Adrenal gland (tissue), 12 donors: ENCODE data around the gene BAK1. TPM values are rescaled to one million over a fixed set of nuclear protein-coding genes. Genes with fewer than 3 reads are reported as not detected.

Experiments used
- DNase-seq, 7 donors: peaks; one replicate each; pipeline ENCODE4 v3.0.0-alpha.2; 2019 to 2020
- H3K27ac ChIP-seq, 5 donors: fragments of 200-600 bp; sonication (generic) in 4 of 5; 1 replicate in 3 of 5; 2 replicates in 2 of 5; pipeline versions ENCODE4 v1.5.1 to v1.8.0; 2016 to 2020; ENCODE audit warnings: mild to moderate bottlenecking in 1 of 5
- H3K27me3 ChIP-seq: fragments of 200-600 bp; 2 replicates; pipeline ENCODE4 v1.8.0; 2021
- H3K36me3 ChIP-seq, 2 donors: fragments of 200-600 bp; replicated peaks in 1 of 2; 1 replicate in 1 of 2; 2 replicates in 1 of 2; pipeline versions ENCODE4 v1.5.1 to v1.8.0; 2018 to 2022
- H3K4me1 ChIP-seq, 2 donors: fragments of 200-600 bp; replicated peaks in 1 of 2; 1 replicate in 1 of 2; 2 replicates in 1 of 2; pipeline versions ENCODE4 v1.5.1 to v1.8.0; 2018 to 2021
- H3K4me3 ChIP-seq, 4 donors: fragments of 200-600 bp; sonication (generic) in 3 of 4; one replicate each; pipeline ENCODE4 v1.5.1; 2016 to 2018
- H3K9me3 ChIP-seq, 3 donors: fragments of 200-600 bp; sonication (generic) in 1 of 3; replicated peaks in 1 of 3; 1 replicate in 2 of 3; 2 replicates in 1 of 3; pipeline versions ENCODE4 v1.5.1 to v1.8.0; 2016 to 2021
- POLR2A ChIP-seq, 2 donors: fragments of 450-650 bp; IDR thresholded peaks; one replicate each; pipeline ENCODE4 v1.6.1; 2017; ENCODE audit warnings: antibody characterized with exemption in 2 of 2, mild to moderate bottlenecking in 2 of 2, moderate library complexity in 1 of 2
- WGBS, 4 donors: extraction: QIAGEN DNeasy Blood & Tissue Kit in 2 of 4; methylation state at CpG; one replicate each; pipeline versions ENCODE4 v1.1.5 to v1.1.7; 2013 to 2017; 5-methylcytosine and 5-hydroxymethylcytosine counted together
- intact Hi-C, 2 donors: fragments of 100-400 bp; cut with DNase I; formaldehyde crosslinking; loops; one replicate each; pipeline versions ENCODE4 v1.14.1 to v1.15.0; 2022 to 2023
- polyA plus RNA-seq, 3 donors: library from polyadenylated mRNA; stranded (reverse); fragments of 200-250 nt in 2 of 3; fragments of 350-450 nt in 1 of 3; fragmentation: Illumina TruSeq in 1 of 3; extraction: RNeasy Lipid Tissue Mini Kit (QIAGEN cat#74804) in 1 of 3; gene quantifications; one replicate each; pipeline ENCODE4 v1.2.3, GENCODE V29; 2013 to 2014
- total RNA-seq, 9 donors: library from RNA; depleted of rRNA in 4 of 9; stranded (reverse); fragments of >200 nt in 4 of 9; fragments of 120-200 nt in 1 of 9; fragmentation: NEBNext Ultra II Directional in 1 of 9; extraction: Animal tissue kit (Norgen Biotek cat#: 25700) in 1 of 9; gene quantifications; one replicate each; pipeline versions ENCODE4 v1.1.0 to v1.2.4, GENCODE V29; 2013 to 2023
- TF ChIP-seq, protein P1 (sequence below), 6 experiments: fragments of 450-650 bp in 4 of 6; fragments of 200-600 bp in 2 of 6; sonication (generic) in 1 of 6; IDR thresholded peaks; 1 replicate in 5 of 6; 2 replicates in 1 of 6; pipeline versions ENCODE4 v1.5.1 to v1.8.0; 2016 to 2021; ENCODE audit warnings: antibody characterized with exemption in 6 of 6, mild to moderate bottlenecking in 2 of 6, moderate library complexity in 1 of 6
- donor health status: healthy with polysubstance abuse.
- donor health status: Bipolar disorder and iron deficiency.
- donor health status: DM: yes; HTN: yes; CAD: no.
- donor health status: DM: no; HTN: no; CAD: no.
- donor health status: DM: no; HTN: no; CAD: no.
- donor health status: DM: yes; HTN: yes; CAD: no.

BAK1 gene
- total and polyA plus RNA-seq, 12 donors = 9.7 to 51.9 (median 23.3) TPM

DNA sequence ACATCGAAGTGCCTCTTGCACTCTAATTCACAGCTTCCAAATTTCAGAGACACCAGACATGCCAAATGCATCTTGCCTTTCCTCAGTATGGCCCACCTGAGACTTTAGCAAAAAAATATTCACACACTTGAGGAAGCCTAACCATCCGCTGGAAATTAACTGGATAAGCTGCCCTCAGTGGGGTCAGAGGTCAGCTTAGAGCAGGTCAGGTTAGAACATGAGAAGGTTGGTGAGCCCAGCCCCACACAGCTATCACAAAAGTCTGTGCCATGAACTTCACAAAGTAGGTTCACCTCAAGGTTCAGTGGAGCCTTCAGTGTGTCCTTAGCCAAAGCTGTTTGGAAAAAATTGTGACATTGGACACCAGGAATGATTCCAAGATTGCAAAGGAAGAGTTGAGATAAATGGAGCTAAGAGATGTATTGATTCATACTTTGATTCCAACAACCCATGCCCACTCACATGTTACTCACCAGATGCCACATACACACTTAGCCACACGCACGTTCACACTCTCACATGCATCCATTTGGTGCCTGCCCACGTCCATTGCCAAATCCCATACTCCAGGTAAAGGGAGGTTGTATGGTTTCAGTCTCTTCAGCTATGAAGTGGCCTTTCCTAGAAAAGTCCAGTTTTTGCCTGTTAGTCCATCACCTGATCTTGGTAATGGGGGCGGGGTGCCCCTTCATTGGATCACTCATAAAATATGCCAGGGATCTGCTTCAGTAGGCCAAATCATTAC is 11.1 kb downstream of the BAK1 start:
- peak overlapping the region in 1 of 5 donors; percentile 3 for H3K27ac ChIP-seq
- intact Hi-C loops = loop anchor here in 1 of 2 donors (10.0 kb wide), 1 partner anchor 114 kb away; the partner anchor contains the start of gene ZBTB9
- peaks cover 0 to 12% of the 10 kb centered on the region in 2 donors for H3K36me3 ChIP-seq
- WGBS, 4 donors = 93 to 98% (median 95%) methylated on average over 6 of the region's 6 CpGs
- no peak overlapping the region for H3K4me3 ChIP-seq
- no peaks in the 10 kb centered on the region for H3K9me3 ChIP-seq
- no peaks in the 10 kb centered on the region for H3K27me3 ChIP-seq
- TF ChIP-seq, protein P1, sequence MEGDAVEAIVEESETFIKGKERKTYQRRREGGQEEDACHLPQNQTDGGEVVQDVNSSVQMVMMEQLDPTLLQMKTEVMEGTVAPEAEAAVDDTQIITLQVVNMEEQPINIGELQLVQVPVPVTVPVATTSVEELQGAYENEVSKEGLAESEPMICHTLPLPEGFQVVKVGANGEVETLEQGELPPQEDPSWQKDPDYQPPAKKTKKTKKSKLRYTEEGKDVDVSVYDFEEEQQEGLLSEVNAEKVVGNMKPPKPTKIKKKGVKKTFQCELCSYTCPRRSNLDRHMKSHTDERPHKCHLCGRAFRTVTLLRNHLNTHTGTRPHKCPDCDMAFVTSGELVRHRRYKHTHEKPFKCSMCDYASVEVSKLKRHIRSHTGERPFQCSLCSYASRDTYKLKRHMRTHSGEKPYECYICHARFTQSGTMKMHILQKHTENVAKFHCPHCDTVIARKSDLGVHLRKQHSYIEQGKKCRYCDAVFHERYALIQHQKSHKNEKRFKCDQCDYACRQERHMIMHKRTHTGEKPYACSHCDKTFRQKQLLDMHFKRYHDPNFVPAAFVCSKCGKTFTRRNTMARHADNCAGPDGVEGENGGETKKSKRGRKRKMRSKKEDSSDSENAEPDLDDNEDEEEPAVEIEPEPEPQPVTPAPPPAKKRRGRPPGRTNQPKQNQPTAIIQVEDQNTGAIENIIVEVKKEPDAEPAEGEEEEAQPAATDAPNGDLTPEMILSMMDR (IDR thresholded peaks at IDR 0.05) = no peak
- no peak for TF ChIP-seq POLR2A (IDR thresholded peaks at IDR 0.05)
- H3K4me1 ChIP-seq = peaks cover 6 to 7% of the 10 kb centered on the region in 2 donors
- peak in 1 of 7 donors; percentile 25 for DNase-seq

DNA sequence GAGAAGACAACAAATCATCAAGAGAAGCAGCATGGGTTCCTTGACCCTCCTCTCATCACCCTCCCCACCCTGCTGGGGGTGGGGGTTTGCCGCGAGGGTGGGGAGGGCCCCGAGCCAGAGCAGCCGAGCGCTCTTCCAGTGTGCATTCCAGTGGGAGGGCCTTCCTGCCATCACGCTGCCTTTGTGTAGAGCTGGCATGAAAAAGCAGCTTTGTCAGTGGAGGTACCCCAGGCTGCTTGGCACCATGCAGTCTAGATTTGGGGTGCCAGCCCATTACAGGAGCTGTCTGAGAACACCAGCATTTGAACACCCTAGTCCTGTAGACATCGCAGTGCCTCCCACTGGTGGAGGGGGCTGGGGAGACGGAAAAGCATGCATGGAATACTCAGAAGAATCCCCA is 12.2 kb downstream of the BAK1 start:
- Histone ChIP-seq H3K4me1 (peaks cover 6 to 7% of the 10 kb centered on the region in 2 donors), H3K27me3 (no peaks in the 10 kb centered on the region), H3K9me3 (no peaks in the 10 kb centered on the region), H3K4me3 (no peak overlapping the region), H3K27ac (peak overlapping the region in 1 of 5 donors; percentile 73), H3K36me3 (peaks cover 0 to 6% of the 10 kb centered on the region in 2 donors)
- TF ChIP-seq POLR2A (IDR thresholded peaks at IDR 0.05) = no peak
- TF ChIP-seq, protein P1 (IDR thresholded peaks at IDR 0.05) = no peak
- intact Hi-C loops = loop anchor here in 1 of 2 donors (10.0 kb wide), 1 partner anchor 113 kb away; the partner anchor contains the start of gene ZBTB9
- WGBS, 4 donors = 62 to 91% (median 82%) methylated on average over 2 to 8 of the region's 8 CpGs
- DNase-seq = no peak

DNA sequence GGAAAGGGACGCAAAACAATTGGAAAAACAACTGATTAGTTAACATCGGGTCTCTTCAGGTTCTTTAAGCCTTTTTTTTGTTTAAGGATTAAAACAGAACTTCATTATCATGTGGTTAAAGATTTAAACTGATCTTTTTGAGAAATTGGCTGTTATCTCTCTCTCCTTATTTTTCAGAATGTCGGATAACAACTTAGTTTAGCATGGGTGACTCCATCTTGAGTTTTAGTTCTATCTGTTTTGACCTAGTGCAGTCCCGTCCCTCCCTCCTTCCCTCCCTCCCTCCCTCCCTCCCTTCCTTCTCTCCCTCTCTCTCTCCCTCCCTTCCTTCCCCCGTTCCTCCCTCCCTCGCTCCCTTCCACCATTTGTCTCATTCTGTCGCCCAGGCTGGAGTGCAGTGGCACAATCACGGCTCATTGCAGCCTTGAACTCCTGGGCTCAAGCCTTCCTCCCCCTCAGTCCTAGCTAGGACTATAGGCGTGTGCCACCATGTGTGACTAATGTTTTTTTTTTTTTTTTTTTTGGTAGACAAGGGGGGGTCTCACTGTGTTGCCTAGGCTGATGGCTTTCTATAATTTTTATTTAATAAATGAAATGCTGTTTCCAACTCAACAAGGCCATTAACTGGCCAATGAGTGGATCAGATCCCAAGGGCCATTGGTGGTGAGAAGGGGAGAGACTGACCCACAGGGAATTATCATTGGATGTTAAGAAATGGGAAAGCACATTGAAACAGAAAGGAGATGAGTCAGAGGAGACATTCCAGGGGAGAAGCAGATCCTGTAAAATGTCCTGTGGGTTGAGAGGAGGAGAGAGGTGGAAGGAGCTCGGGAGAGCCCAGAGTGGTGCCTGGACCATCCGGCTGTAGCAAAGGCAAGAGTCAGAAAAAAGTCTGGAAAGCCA is 13.6 kb downstream of the BAK1 start:
- Histone ChIP-seq H3K9me3 (no peaks in the 10 kb centered on the region), H3K4me3 (no peak overlapping the region), H3K27ac (peak overlapping the region; percentile 48 to 73 (median 57)), H3K27me3 (no peaks in the 10 kb centered on the region), H3K36me3 (no peaks in the 10 kb centered on the region), H3K4me1 (peaks cover under 1 to 2% of the 10 kb centered on the region in 2 donors)
- WGBS, 4 donors = 45 to 52% (median 48%) methylated on average over 11 of the region's 11 CpGs
- intact Hi-C loops = loop anchor here in 1 of 2 donors (10.0 kb wide), 1 partner anchor 112 kb away; the partner anchor contains the start of gene ZBTB9
- TF ChIP-seq, protein P1 (IDR thresholded peaks at IDR 0.05) = no peak
- no peak for TF ChIP-seq POLR2A (IDR thresholded peaks at IDR 0.05)
- peak; percentile 73 to 93 (median 87) for DNase-seq

DNA sequence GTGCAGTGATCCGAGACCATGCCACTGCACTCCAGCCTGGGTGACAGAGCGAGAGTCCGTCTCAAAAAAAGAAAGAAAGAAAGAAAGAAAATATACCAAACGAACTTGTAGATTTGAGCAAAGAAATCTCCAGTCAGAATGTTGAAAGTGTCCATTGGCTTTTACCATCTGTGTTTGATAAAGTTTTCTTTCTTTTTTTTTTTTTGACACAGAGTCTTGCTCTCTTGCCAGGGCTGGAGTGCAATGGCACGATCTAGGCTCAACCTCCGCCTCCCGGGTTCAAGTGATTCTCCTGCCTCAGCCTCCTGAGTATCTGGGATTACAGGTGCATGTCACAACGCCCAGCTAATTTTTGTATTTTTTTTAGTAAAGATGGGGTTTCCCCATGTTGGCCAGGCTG is 21.3 kb downstream of the BAK1 start:
- Histone ChIP-seq H3K4me3 (no peak overlapping the region), H3K36me3 (no peaks in the 10 kb centered on the region), H3K27me3 (no peaks in the 10 kb centered on the region), H3K27ac (no peak overlapping the region), H3K9me3 (no peaks in the 10 kb centered on the region), H3K4me1 (no peaks in the 10 kb centered on the region)
- 86 to 97% (median 92%) methylated on average over 8 of the region's 8 CpGs for WGBS, 4 donors
- TF ChIP-seq, protein P1 (IDR thresholded peaks at IDR 0.05) = no peak
- no peak for TF ChIP-seq POLR2A (IDR thresholded peaks at IDR 0.05)
- intact Hi-C loops = no loop called here
- DNase-seq = no peak
